Tibial nerve (tissue), 4 donors: ENCODE data around the gene HES4. TPM values are rescaled to one million over a fixed set of nuclear protein-coding genes. Genes with fewer than 3 reads are reported as not detected.

Experiments used
- DNase-seq, 2 donors: peaks; one replicate each; pipeline ENCODE4 v3.0.0-alpha.2; 2019; ENCODE audit warnings: low spot score in 2 of 2
- H3K27ac ChIP-seq, 4 donors: fragments of 200-600 bp; sonication (generic) in 3 of 4; one replicate each; pipeline ENCODE4 v1.5.1; 2017 to 2019; ENCODE audit warnings: mild to moderate bottlenecking in 1 of 4
- H3K27me3 ChIP-seq, 2 donors: fragments of 200-600 bp; sonication (generic) in 1 of 2; one replicate each; pipeline versions ENCODE4 v1.5.1 to v1.6.0; 2017 to 2019
- H3K36me3 ChIP-seq, 3 donors: fragments of 200-600 bp; sonication (generic); one replicate each; pipeline ENCODE4 v1.5.1; 2018 to 2019
- H3K4me1 ChIP-seq, 4 donors: fragments of 200-600 bp; sonication (generic) in 3 of 4; one replicate each; pipeline ENCODE4 v1.5.1; 2017 to 2019
- H3K4me3 ChIP-seq, 4 donors: fragments of 200-600 bp; sonication (generic) in 3 of 4; one replicate each; pipeline ENCODE4 v1.5.1; 2017 to 2019; ENCODE audit warnings: mild to moderate bottlenecking in 1 of 4, moderate library complexity in 1 of 4
- H3K9me3 ChIP-seq, 4 donors: fragments of 200-600 bp; sonication (generic) in 3 of 4; one replicate each; pipeline ENCODE4 v1.5.1; 2017 to 2019
- CTCF ChIP-seq, 5 experiments: fragments of 200-600 bp in 3 of 5; fragments of 450-650 bp in 2 of 5; sonication (generic) in 3 of 5; IDR thresholded peaks; one replicate each; pipeline ENCODE4 v1.5.1; 2016 to 2019; ENCODE audit warnings: antibody characterized with exemption in 5 of 5, mild to moderate bottlenecking in 3 of 5, moderate library complexity in 2 of 5
- EP300 ChIP-seq, 2 donors: sonication (generic); formaldehyde crosslinking; IDR thresholded peaks; one replicate each; pipeline ENCODE4 v1.6.1; 2017; ENCODE audit warnings: antibody characterized with exemption in 2 of 2, mild to moderate bottlenecking in 1 of 2
- POLR2A ChIP-seq, 2 donors: fragments of 450-650 bp; IDR thresholded peaks; one replicate each; pipeline ENCODE4 v1.6.1; 2017; ENCODE audit warnings: antibody characterized with exemption in 2 of 2, mild to moderate bottlenecking in 2 of 2, moderate library complexity in 2 of 2
- whole genome bisulfite sequencing, 2 donors: methylation state at CpG; one replicate each; pipeline ENCODE4 v1.1.5; 2018; 5-methylcytosine and 5-hydroxymethylcytosine counted together
- total RNA-seq, 4 donors: library from RNA; depleted of rRNA; stranded (reverse); fragments of >200 nt; gene quantifications; one replicate each; pipeline ENCODE4 v1.1.0, GENCODE V29; 2016

The HES4 gene
- total RNA-seq, 4 donors from 2014 or later = 26.9 to 70.8 (median 58.7) TPM

- H3K27ac ChIP-seq = no peak overlapping the region
- DNase-seq = no peak
- peaks cover 0 to 33% (median 16%) of the 10 kb centered on the region in 4 donors for H3K4me1 ChIP-seq
- H3K9me3 ChIP-seq = no peaks in the 10 kb centered on the region
- H3K36me3 ChIP-seq = peaks cover 0 to 30% (median 0%) of the 10 kb centered on the region in 3 donors
- no peak overlapping the region for H3K4me3 ChIP-seq
- TF ChIP-seq CTCF (IDR thresholded peaks at IDR 0.05) (no peak), POLR2A (IDR thresholded peaks at IDR 0.05) (no peak), EP300 (IDR thresholded peaks at IDR 0.05) (no peak)
- WGBS, 2 donors = 89 to 91% methylated on average over 35 of the region's 51 CpGs
- H3K27me3 ChIP-seq = peaks cover 0 to 34% of the 10 kb centered on the region in 2 donors
These were observed 35.0 kb downstream of the HES4 start for GRCh38 chr1:964691-965525.

GRCh38 chr1:963746-964525 lies 36.0 kb downstream of the HES4 start:
- WGBS, 2 donors = 88 to 92% methylated on average over 27 to 38 of the region's 47 CpGs
- Histone ChIP-seq H3K4me1 (peaks cover 0 to 40% (median 22%) of the 10 kb centered on the region in 4 donors), H3K36me3 (peaks cover 0 to 30% (median 0%) of the 10 kb centered on the region in 3 donors), H3K27ac (no peak overlapping the region), H3K27me3 (peaks cover 0 to 28% of the 10 kb centered on the region in 2 donors), H3K4me3 (no peak overlapping the region), H3K9me3 (no peaks in the 10 kb centered on the region)
- DNase-seq = no peak
- TF ChIP-seq POLR2A (IDR thresholded peaks at IDR 0.05) = no peak
- no peak for TF ChIP-seq EP300 (IDR thresholded peaks at IDR 0.05)
- TF ChIP-seq CTCF (IDR thresholded peaks at IDR 0.05) = no peak

DNA sequence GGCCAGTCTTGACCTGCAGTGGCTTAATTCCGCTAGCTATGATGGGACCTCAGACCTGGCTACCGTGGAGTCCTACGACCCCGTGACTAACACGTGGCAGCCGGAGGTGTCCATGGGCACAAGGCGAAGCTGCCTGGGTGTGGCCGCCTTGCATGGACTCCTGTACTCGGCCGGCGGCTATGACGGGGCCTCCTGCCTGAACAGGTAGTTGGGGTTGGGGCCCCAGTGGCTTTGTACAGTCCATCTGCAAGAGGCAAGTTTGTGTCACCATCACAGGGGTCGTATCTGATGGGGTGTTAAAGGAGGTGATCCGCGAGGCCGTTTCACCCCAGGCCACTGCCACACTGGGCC lies 36.6 kb downstream of the HES4 start:
- 80 to 92% methylated on average over 9 to 16 of the region's 16 CpGs for WGBS, 2 donors
- TF ChIP-seq CTCF (IDR thresholded peaks at IDR 0.05) (no peak), POLR2A (IDR thresholded peaks at IDR 0.05) (no peak), EP300 (IDR thresholded peaks at IDR 0.05) (no peak)
- peaks cover 0 to 30% (median 0%) of the 10 kb centered on the region in 3 donors for H3K36me3 ChIP-seq
- peaks cover 0 to 44% (median 26%) of the 10 kb centered on the region in 4 donors for H3K4me1 ChIP-seq
- H3K9me3 ChIP-seq = no peaks in the 10 kb centered on the region
- no peak overlapping the region for H3K4me3 ChIP-seq
- no peak overlapping the region for H3K27ac ChIP-seq
- DNase-seq = no peak
- H3K27me3 ChIP-seq = peaks cover 0 to 22% of the 10 kb centered on the region in 2 donors

- Histone ChIP-seq H3K4me3 (no peak overlapping the region), H3K9me3 (no peaks in the 10 kb centered on the region), H3K27ac (no peak overlapping the region), H3K27me3 (peaks cover 0 to 15% of the 10 kb centered on the region in 2 donors), H3K4me1 (peaks cover 1 to 50% (median 32%) of the 10 kb centered on the region in 4 donors), H3K36me3 (peaks cover 0 to 30% (median 0%) of the 10 kb centered on the region in 3 donors)
- no peak for DNase-seq
- 90 to 92% methylated on average over 44 to 57 of the region's 57 CpGs for WGBS, 2 donors
- TF ChIP-seq POLR2A (IDR thresholded peaks at IDR 0.05) (no peak), EP300 (IDR thresholded peaks at IDR 0.05) (no peak), CTCF (IDR thresholded peaks at IDR 0.05) (no peak)
These were observed 37.3 kb downstream of the HES4 start for GRCh38 chr1:962381-963300.
